Stimulated activated CD8-positive, alpha-beta memory T cell treated with anti-CD3 and anti-CD28 coated beads, Interleukin-4, amount 100 ng/mL, for 48 hours (primary cell): Measurements from ENCODE around the gene KCNN3.
A peak's percentile ranks its signal among the peaks of the same experiment; 100 is the strongest.

Experiments used
- DNase-seq: peaks from one replicate; pipeline ENCODE4 v3.0.0-alpha.2; 2020

Gene KCNN3

GRCh38 chr1:154745750-154746425, 124.2 kb downstream of the KCNN3 start:
- DNase-seq, result no peak

GRCh38 chr1:154745286-154745731, 124.8 kb downstream of the KCNN3 start:
- DNase-seq, result peak; percentile 61

- DNase-seq, result no peak
Measured at GRCh38 chr1:154744352-154745035, 125.6 kb downstream of the KCNN3 start.

- DNase-seq, result no peak
Measured at GRCh38 chr1:154743526-154744036, 126.5 kb downstream of the KCNN3 start.

GRCh38 chr1:154742606-154743005, 127.5 kb downstream of the KCNN3 start:
- no peak for DNase-seq

GRCh38 chr1:154741741-154742495, 128.2 kb downstream of the KCNN3 start:
- DNase-seq, result no peak

GRCh38 chr1:154741327-154741726, 128.8 kb downstream of the KCNN3 start:
- no peak for DNase-seq

GRCh38 chr1:154739654-154740053, 130.4 kb downstream of the KCNN3 start:
- peak; percentile 30 for DNase-seq

GRCh38 chr1:154736841-154737240, 133.2 kb downstream of the KCNN3 start:
- DNase-seq, result peak; percentile 72

GRCh38 chr1:154735804-154736168, 134.3 kb downstream of the KCNN3 start:
- no peak for DNase-seq

- no peak for DNase-seq
Measured at GRCh38 chr1:154735061-154735803, 134.8 kb downstream of the KCNN3 start.

- no peak for DNase-seq
Measured at GRCh38 chr1:154733621-154734020, 136.5 kb downstream of the KCNN3 start.

- no peak for DNase-seq
Measured at GRCh38 chr1:154730986-154731489, 139.0 kb downstream of the KCNN3 start.

- no peak for DNase-seq
Measured at GRCh38 chr1:154730259-154730658, 139.8 kb downstream of the KCNN3 start.

- DNase-seq, result no peak
Measured at GRCh38 chr1:154729577-154729976, 140.5 kb downstream of the KCNN3 start.

- DNase-seq, result no peak
Measured at GRCh38 chr1:154729031-154729442, 141.0 kb downstream of the KCNN3 start.

GRCh38 chr1:154726896-154727753, 143.0 kb downstream of the KCNN3 start:
- DNase-seq, result no peak

GRCh38 chr1:154726443-154726842, 143.6 kb downstream of the KCNN3 start:
- peak; percentile 47 for DNase-seq

- no peak for DNase-seq
Measured at GRCh38 chr1:154725865-154726264, 144.2 kb downstream of the KCNN3 start.

- DNase-seq, result no peak
Measured at GRCh38 chr1:154720328-154721297, 149.5 kb downstream of the KCNN3 start.
